ENCODE measurements around the gene KRTAP15-1. TPM values are rescaled to one million over a fixed set of nuclear protein-coding genes. Genes with fewer than 3 reads are reported as not detected.

The KRTAP15-1 gene, protein sequence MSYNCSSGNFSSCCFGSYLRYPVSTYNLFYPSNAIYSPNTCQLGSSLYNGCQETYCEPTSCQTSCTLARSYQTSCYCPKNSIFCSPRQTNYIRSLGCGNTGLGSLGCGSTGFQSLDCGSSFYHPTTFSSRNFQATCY
- not detected in 2 replicates for total RNA-seq (2016; rRNA removed; fragmentation: Illumina TruSeq; extraction: Trizol)
- total RNA-seq (2016; cell fraction: cytosol; rRNA removed; fragmentation: Illumina TruSeq; extraction: Trizol; ENCODE audit: low read depth) = not detected in 2 replicates
- not detected in 2 replicates for total RNA-seq (2016; cell fraction: insoluble cytoplasmic fraction; rRNA removed; fragmentation: Illumina TruSeq; extraction: Trizol)
- not detected in 2 replicates for total RNA-seq (2016; cell fraction: membrane; rRNA removed; fragmentation: Illumina TruSeq; extraction: Trizol)
- total RNA-seq (2016; cell fraction: nucleus; rRNA removed; fragmentation: Illumina TruSeq; extraction: Trizol) = not detected in 2 replicates
- not detected in 2 replicates for polyA plus RNA-seq (2011; rRNA removed)
- polyA plus RNA-seq (2011; cell fraction: cytosol; rRNA removed) = not detected in 2 replicates
- not detected in 2 replicates for polyA plus RNA-seq (2011; cell fraction: nucleus; rRNA removed)
- not detected in 2 replicates for polyA plus RNA-seq (2012)
- polyA plus RNA-seq (2016; cell fraction: cytosol; fragmentation: Illumina TruSeq; extraction: Trizol; ENCODE audit: low read depth) = not detected in 2 replicates
- polyA plus RNA-seq (2016; cell fraction: insoluble cytoplasmic fraction; fragmentation: Illumina TruSeq; extraction: Trizol; ENCODE audit: low read depth) = not detected in 2 replicates
- not detected in 2 replicates for polyA plus RNA-seq (2016; cell fraction: membrane; fragmentation: Illumina TruSeq; extraction: Trizol; ENCODE audit: low read depth)
- not detected in 2 replicates for polyA plus RNA-seq (2016; cell fraction: nucleus; fragmentation: Illumina TruSeq; extraction: Trizol; ENCODE audit: insufficient read depth, low read depth)
- polyA minus RNA-seq (2011; rRNA and poly(A)+ RNA removed; ENCODE audit: low replicate concordance) = not detected in 2 replicates
- polyA minus RNA-seq (2011; cell fraction: cytosol; rRNA and poly(A)+ RNA removed) = not detected in 2 replicates
- not detected in 2 replicates for polyA minus RNA-seq (2011; cell fraction: nucleus; rRNA and poly(A)+ RNA removed)
- Bru-seq, nascent RNA = not detected
- not detected for BruChase-seq, experiment 1, labeled RNA remaining after a 6-hour chase
- BruChase-seq, experiment 2, labeled RNA remaining after a 2-hour chase = not detected
- long read RNA-seq, experiment 1 = 0 reads
- long read RNA-seq, experiment 2 = 0 reads

DNA sequence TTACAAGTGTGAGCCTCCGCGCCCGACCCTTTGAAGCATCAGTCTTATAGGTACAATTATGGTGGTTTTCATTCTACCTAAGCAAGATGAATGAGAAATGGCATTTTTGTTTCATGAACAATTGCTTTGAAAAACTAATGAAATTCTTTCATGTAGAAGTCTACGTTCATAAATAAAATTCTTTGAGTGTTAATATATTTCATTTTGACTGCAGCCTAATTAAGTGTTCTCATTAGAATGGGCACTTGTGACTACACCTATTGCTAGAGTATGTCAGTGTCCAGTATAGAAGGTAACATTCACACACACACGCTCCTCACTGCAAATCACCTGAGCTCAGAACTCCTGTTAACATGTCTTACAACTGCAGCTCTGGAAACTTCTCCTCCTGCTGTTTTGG is at the start of gene KRTAP15-1:
Gene KRTAP15-1, plus strand, starts transcription at position 301 of the 400 bp plus-strand sequence. Its CDS starts 53 bp downstream, at position 354.
- no peak within 1 kb of the TSS for H3K4me3 ChIP-seq (replicated peaks in 1 of 3; ENCODE audit: insufficient read depth in 1 of 3, low read depth in 2 of 3, low read length in 3 of 3)
- POLR2A ChIA-PET = no interaction called here
- ATAC-seq = no peak
- no peaks in the 10 kb centered on the region for H3K27me3 ChIP-seq (ENCODE audit: control insufficient read depth in 1 of 2, insufficient read depth in 2 of 2, low read length in 2 of 2)
- TF ChIP-seq ZMYM4 (CRISPR knock-in tag; IDR thresholded peaks at IDR 0.05) = no peak
- TF ChIP-seq POLR2AphosphoS2 (IDR thresholded peaks at IDR 0.05; ENCODE audit: low read depth, low read length) = no peak
- TF ChIP-seq, protein P1, sequence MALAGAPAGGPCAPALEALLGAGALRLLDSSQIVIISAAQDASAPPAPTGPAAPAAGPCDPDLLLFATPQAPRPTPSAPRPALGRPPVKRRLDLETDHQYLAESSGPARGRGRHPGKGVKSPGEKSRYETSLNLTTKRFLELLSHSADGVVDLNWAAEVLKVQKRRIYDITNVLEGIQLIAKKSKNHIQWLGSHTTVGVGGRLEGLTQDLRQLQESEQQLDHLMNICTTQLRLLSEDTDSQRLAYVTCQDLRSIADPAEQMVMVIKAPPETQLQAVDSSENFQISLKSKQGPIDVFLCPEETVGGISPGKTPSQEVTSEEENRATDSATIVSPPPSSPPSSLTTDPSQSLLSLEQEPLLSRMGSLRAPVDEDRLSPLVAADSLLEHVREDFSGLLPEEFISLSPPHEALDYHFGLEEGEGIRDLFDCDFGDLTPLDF (CRISPR knock-in tag; IDR thresholded peaks at IDR 0.05) = no peak
- TF ChIP-seq NFE2L1 (CRISPR knock-in tag; IDR thresholded peaks at IDR 0.05; ENCODE audit: borderline replicate concordance) = no peak
- TF ChIP-seq SPEN (CRISPR knock-in tag; IDR thresholded peaks at IDR 0.05; ENCODE audit: low read depth) = no peak
- TF ChIP-seq RFXANK (CRISPR knock-in tag; IDR thresholded peaks at IDR 0.05) = no peak
- no peak for TF ChIP-seq TOPORS (CRISPR knock-in tag; IDR thresholded peaks at IDR 0.05)
- no peak for TF ChIP-seq ZNF720 (CRISPR knock-in tag; IDR thresholded peaks at IDR 0.05)
- TF ChIP-seq, protein P2, sequence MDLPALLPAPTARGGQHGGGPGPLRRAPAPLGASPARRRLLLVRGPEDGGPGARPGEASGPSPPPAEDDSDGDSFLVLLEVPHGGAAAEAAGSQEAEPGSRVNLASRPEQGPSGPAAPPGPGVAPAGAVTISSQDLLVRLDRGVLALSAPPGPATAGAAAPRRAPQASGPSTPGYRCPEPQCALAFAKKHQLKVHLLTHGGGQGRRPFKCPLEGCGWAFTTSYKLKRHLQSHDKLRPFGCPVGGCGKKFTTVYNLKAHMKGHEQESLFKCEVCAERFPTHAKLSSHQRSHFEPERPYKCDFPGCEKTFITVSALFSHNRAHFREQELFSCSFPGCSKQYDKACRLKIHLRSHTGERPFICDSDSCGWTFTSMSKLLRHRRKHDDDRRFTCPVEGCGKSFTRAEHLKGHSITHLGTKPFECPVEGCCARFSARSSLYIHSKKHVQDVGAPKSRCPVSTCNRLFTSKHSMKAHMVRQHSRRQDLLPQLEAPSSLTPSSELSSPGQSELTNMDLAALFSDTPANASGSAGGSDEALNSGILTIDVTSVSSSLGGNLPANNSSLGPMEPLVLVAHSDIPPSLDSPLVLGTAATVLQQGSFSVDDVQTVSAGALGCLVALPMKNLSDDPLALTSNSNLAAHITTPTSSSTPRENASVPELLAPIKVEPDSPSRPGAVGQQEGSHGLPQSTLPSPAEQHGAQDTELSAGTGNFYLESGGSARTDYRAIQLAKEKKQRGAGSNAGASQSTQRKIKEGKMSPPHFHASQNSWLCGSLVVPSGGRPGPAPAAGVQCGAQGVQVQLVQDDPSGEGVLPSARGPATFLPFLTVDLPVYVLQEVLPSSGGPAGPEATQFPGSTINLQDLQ (CRISPR knock-in tag; IDR thresholded peaks at IDR 0.05) = no peak
- TF ChIP-seq, protein P3, sequence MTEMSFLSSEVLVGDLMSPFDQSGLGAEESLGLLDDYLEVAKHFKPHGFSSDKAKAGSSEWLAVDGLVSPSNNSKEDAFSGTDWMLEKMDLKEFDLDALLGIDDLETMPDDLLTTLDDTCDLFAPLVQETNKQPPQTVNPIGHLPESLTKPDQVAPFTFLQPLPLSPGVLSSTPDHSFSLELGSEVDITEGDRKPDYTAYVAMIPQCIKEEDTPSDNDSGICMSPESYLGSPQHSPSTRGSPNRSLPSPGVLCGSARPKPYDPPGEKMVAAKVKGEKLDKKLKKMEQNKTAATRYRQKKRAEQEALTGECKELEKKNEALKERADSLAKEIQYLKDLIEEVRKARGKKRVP (CRISPR knock-in tag; IDR thresholded peaks at IDR 0.05) = no peak
- TF ChIP-seq PAX8 (CRISPR knock-in tag; IDR thresholded peaks at IDR 0.05; ENCODE audit: borderline replicate concordance) = no peak
- no peak for TF ChIP-seq FOXJ3 (CRISPR knock-in tag; IDR thresholded peaks at IDR 0.05; ENCODE audit: borderline replicate concordance)
- TF ChIP-seq ZNF430 (CRISPR knock-in tag; IDR thresholded peaks at IDR 0.05) = no peak
- TF ChIP-seq ETV6 (CRISPR knock-in tag; conservative IDR thresholded peaks at IDR 0.05) = no peak
- no peak within 1 kb of the TSS for H3K4me2 ChIP-seq (ENCODE audit: low read depth, low read length)
- no peak within 1 kb of the TSS for H3K9ac ChIP-seq (ENCODE audit: insufficient read depth, low read depth, low read length)
- no TSS peak for BruUV-seq (replicated peaks)
- CTCF ChIA-PET (ENCODE audit: low intra/inter-chr PET ratio, low total read pairs) = no interaction called here
- no peak within 1 kb of the TSS for H2AFZ ChIP-seq (ENCODE audit: low read length)
- no peaks in the 10 kb centered on the region for H3K4me1 ChIP-seq (ENCODE audit: insufficient read depth, low read length)
- no peak for DNase-seq (ENCODE audit: low spot score)
- intact Hi-C loops (cut with micrococcal nuclease; ENCODE audit: unreplicated experiment) = no loop called here
- in situ Hi-C loops (cut with HindIII; ENCODE audit: extremely low pct_ligation_motif_present, low pct_unique_long_range_greater_than_20kb) = no loop called here
- H3K27ac ChIP-seq (ENCODE audit: extremely low read length, insufficient read depth, low read length) = no peak within 1 kb of the TSS
- 53% methylated on average over 5 of the region's 5 CpGs for WGBS (ENCODE audit: low lambda C conversion rate)
- H3K79me2 ChIP-seq (ENCODE audit: insufficient read depth, low read length) = no peaks in the 10 kb centered on the region
- no peaks in the 10 kb centered on the region for H3K36me3 ChIP-seq (replicated peaks in 1 of 2; ENCODE audit: control insufficient read depth in 1 of 2, insufficient read depth in 2 of 2, low read length in 2 of 2)
- no peaks in the 10 kb centered on the region for H4K20me1 ChIP-seq (ENCODE audit: insufficient read depth, low read length)
- FAIRE-seq = no peak
- H3K9me3 ChIP-seq (ENCODE audit: low read length) = peaks cover 87% of the 10 kb centered on the region
